Measurements from ENCODE around the gene SPA17.

DNA sequence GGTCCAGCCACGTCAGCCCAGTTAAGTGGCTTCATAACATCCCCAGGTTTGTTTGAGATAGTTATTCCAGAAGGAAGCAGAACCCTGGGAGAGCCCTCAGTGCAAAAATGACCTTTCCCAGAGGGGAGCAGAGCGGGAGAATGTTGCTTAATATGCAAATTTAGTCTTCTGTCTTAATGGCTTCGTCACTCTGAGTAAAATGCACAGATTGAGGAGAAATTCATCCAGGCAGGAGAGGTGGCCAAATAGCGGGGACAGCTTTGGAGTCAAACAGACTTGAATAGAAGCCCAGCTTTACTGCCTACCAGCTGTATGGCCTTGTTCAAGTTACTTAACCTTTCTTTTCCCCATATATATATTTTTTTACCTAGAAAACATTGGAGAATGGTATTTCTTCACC, 53.8 kb downstream of the SPA17 start:
- TF ChIP-seq, protein P1, sequence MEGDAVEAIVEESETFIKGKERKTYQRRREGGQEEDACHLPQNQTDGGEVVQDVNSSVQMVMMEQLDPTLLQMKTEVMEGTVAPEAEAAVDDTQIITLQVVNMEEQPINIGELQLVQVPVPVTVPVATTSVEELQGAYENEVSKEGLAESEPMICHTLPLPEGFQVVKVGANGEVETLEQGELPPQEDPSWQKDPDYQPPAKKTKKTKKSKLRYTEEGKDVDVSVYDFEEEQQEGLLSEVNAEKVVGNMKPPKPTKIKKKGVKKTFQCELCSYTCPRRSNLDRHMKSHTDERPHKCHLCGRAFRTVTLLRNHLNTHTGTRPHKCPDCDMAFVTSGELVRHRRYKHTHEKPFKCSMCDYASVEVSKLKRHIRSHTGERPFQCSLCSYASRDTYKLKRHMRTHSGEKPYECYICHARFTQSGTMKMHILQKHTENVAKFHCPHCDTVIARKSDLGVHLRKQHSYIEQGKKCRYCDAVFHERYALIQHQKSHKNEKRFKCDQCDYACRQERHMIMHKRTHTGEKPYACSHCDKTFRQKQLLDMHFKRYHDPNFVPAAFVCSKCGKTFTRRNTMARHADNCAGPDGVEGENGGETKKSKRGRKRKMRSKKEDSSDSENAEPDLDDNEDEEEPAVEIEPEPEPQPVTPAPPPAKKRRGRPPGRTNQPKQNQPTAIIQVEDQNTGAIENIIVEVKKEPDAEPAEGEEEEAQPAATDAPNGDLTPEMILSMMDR (IDR thresholded peaks at IDR 0.05) = no peak
- TF ChIP-seq POLR2A (IDR thresholded peaks at IDR 0.05; ENCODE audit: low read depth) (no peak), EP300 (IDR thresholded peaks at IDR 0.05) (no peak)
